GM12891 (cell line): ENCODE measurements around the gene KIZ.
A peak's percentile ranks its signal among the peaks of the same experiment; 100 is the strongest.
"Not testable (repeated sequence)": the region's sequence is repeated elsewhere in the genome, so short reads cannot be mapped to it uniquely, and the experiment has no call there.

Source experiments
- DNase-seq: peaks from one replicate; pipeline ENCODE4 v3.0.0; 2011; ENCODE audit warnings: low spot score; ENCODE audit not compliant: insufficient read length
- FAIRE-seq: peaks from 2 replicates; lab custom pipeline; 2011; peaks lifted over from hg19 to GRCh38; lab: Jason Lieb, UNC
- PAX5 ChIP-seq: IDR thresholded peaks from 2 replicates; pipeline ENCODE4 v1.6.1; 2011; ENCODE audit warnings: low read length, moderate library complexity, mild to moderate bottlenecking; ENCODE audit not compliant: insufficient read depth, severe bottlenecking
- POLR2A ChIP-seq: IDR thresholded peaks from 2 replicates; pipeline ENCODE4 v1.6.1; 2011; ENCODE audit warnings: low read depth, low read length, control low read depth
- POLR2AphosphoS5 ChIP-seq: IDR thresholded peaks from 2 replicates; pipeline ENCODE4 v1.6.1; 2011; ENCODE audit warnings: low read depth, low read length, control low read depth
- POU2F2 ChIP-seq: IDR thresholded peaks from 2 replicates; pipeline ENCODE4 v1.6.1; 2011; ENCODE audit warnings: low read depth, mild to moderate bottlenecking, control low read depth, low read length, moderate library complexity
- SPI1 ChIP-seq: IDR thresholded peaks from 2 replicates; pipeline ENCODE4 v1.6.1; 2011; ENCODE audit warnings: low read depth, low read length, control low read depth
- TAF1 ChIP-seq: IDR thresholded peaks from 2 replicates; pipeline ENCODE4 v1.6.1; 2011; ENCODE audit warnings: low read depth, low read length, control low read depth

KIZ gene

GRCh38 chr20:21243811-21244210, 117.9 kb downstream of the KIZ start:
- TF ChIP-seq POLR2A, result no peak
- TF ChIP-seq PAX5, result no peak
- no peak for TF ChIP-seq TAF1
- TF ChIP-seq POU2F2, result no peak
- no peak for TF ChIP-seq SPI1
- no peak for TF ChIP-seq POLR2AphosphoS5
- DNase-seq (no peak), FAIRE-seq (no peak)

GRCh38 chr20:21244808-21245207, 118.9 kb downstream of the KIZ start:
- FAIRE-seq, result no peak
- no peak for TF ChIP-seq PAX5
- no peak for TF ChIP-seq TAF1
- no peak for TF ChIP-seq POLR2AphosphoS5
- no peak for TF ChIP-seq POLR2A
- TF ChIP-seq SPI1, result no peak
- no peak for TF ChIP-seq POU2F2
- DNase-seq, result no peak

GRCh38 chr20:21246161-21246560, 120.3 kb downstream of the KIZ start:
- no peak for TF ChIP-seq POLR2A
- no peak for TF ChIP-seq PAX5
- no peak for TF ChIP-seq TAF1
- no peak for TF ChIP-seq POU2F2
- TF ChIP-seq POLR2AphosphoS5, result no peak
- no peak for TF ChIP-seq SPI1
- FAIRE-seq, result peak; percentile 26
- no peak for DNase-seq

- not testable (repeated sequence) for FAIRE-seq
Observed at GRCh38 chr20:21247603-21248095, 121.8 kb downstream of the KIZ start.

GRCh38 chr20:21251278-21251677, 125.4 kb downstream of the KIZ start:
- no peak for FAIRE-seq
- no peak for DNase-seq
- TF ChIP-seq POU2F2 (no peak), TAF1 (no peak), PAX5 (no peak), SPI1 (no peak)

More at GRCh38 chr20:21247603-21248095, 121.8 kb downstream of the KIZ start:
- not testable (repeated sequence) for DNase-seq

GRCh38 chr20:21257192-21257591, 131.3 kb downstream of the KIZ start:
- DNase-seq (no peak), FAIRE-seq (no peak)
- TF ChIP-seq POLR2AphosphoS5, result no peak
- TF ChIP-seq POU2F2, result no peak
- no peak for TF ChIP-seq SPI1
- no peak for TF ChIP-seq TAF1
- TF ChIP-seq POLR2A, result no peak
- no peak for TF ChIP-seq PAX5

GRCh38 chr20:21258411-21258810, 132.5 kb downstream of the KIZ start:
- no peak for FAIRE-seq
- TF ChIP-seq POLR2A (no peak), TAF1 (no peak), PAX5 (no peak), POU2F2 (no peak), POLR2AphosphoS5 (no peak), SPI1 (no peak)
- no peak for DNase-seq

GRCh38 chr20:21259346-21259745, 133.5 kb downstream of the KIZ start:
- TF ChIP-seq POLR2AphosphoS5, result no peak
- TF ChIP-seq POU2F2, result no peak
- TF ChIP-seq PAX5, result no peak
- FAIRE-seq (no peak), DNase-seq (no peak)

- FAIRE-seq (no peak), DNase-seq (no peak)
- TF ChIP-seq POU2F2 (no peak), POLR2AphosphoS5 (no peak), SPI1 (0 out of 2 replicates have a peak, but pooled peaks have one; percentile 18), TAF1 (no peak), PAX5 (no peak), POLR2A (no peak)
Observed at GRCh38 chr20:21262812-21263211, 136.9 kb downstream of the KIZ start.

- FAIRE-seq (no peak), DNase-seq (no peak)
- TF ChIP-seq TAF1, result no peak
- TF ChIP-seq POLR2A, result no peak
- no peak for TF ChIP-seq SPI1
Observed at GRCh38 chr20:21265261-21266190, 139.6 kb downstream of the KIZ start.
